ENCODE data around the gene FAF1.

GRCh38 chr1:50923564-50923963, 36.5 kb downstream of the FAF1 start:
- TF ChIP-seq TBP (optimal IDR thresholded peaks at IDR 0.05; ENCODE audit: low read depth, low read length) (no peak), NFYB (IDR thresholded peaks at IDR 0.05; ENCODE audit: extremely low read depth, insufficient read length) (no peak), ELK1 (CRISPR knock-in tag; IDR thresholded peaks at IDR 0.05) (no peak), TEAD2 (tag; IDR thresholded peaks at IDR 0.05) (no peak), EZH2 (IDR thresholded peaks at IDR 0.05; ENCODE audit: borderline replicate concordance, low read depth, low read length) (no peak)
- TF ChIP-seq, protein P1, sequence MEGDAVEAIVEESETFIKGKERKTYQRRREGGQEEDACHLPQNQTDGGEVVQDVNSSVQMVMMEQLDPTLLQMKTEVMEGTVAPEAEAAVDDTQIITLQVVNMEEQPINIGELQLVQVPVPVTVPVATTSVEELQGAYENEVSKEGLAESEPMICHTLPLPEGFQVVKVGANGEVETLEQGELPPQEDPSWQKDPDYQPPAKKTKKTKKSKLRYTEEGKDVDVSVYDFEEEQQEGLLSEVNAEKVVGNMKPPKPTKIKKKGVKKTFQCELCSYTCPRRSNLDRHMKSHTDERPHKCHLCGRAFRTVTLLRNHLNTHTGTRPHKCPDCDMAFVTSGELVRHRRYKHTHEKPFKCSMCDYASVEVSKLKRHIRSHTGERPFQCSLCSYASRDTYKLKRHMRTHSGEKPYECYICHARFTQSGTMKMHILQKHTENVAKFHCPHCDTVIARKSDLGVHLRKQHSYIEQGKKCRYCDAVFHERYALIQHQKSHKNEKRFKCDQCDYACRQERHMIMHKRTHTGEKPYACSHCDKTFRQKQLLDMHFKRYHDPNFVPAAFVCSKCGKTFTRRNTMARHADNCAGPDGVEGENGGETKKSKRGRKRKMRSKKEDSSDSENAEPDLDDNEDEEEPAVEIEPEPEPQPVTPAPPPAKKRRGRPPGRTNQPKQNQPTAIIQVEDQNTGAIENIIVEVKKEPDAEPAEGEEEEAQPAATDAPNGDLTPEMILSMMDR (IDR thresholded peaks at IDR 0.05 in 2 of 3, conservative IDR thresholded peaks at IDR 0.05 in 1 of 3; ENCODE audit: insufficient read depth in 2 of 3, low read depth in 1 of 3, low read length in 3 of 3) = no peak
- TF ChIP-seq, protein P2, sequence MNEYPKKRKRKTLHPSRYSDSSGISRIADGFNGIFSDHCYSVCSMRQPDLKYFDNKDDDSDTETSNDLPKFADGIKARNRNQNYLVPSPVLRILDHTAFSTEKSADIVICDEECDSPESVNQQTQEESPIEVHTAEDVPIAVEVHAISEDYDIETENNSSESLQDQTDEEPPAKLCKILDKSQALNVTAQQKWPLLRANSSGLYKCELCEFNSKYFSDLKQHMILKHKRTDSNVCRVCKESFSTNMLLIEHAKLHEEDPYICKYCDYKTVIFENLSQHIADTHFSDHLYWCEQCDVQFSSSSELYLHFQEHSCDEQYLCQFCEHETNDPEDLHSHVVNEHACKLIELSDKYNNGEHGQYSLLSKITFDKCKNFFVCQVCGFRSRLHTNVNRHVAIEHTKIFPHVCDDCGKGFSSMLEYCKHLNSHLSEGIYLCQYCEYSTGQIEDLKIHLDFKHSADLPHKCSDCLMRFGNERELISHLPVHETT (CRISPR knock-in tag; conservative IDR thresholded peaks at IDR 0.05 in 1 of 2, IDR thresholded peaks at IDR 0.05 in 1 of 2) = no peak

Data from K562 (cell line).